ENCODE results near the gene ENDOD1. TPM values are rescaled to one million over a fixed set of nuclear protein-coding genes. Genes with fewer than 3 reads are reported as not detected.

Gene ENDOD1
- total and polyA plus RNA-seq, 8 donors: 2.0 to 8.9 (median 5.1) TPM

- Histone ChIP-seq H3K4me1 (peaks cover 0 to 9% (median 0%) of the 10 kb centered on the region in 3 donors), H3K4me3 (no peak overlapping the region), H3K36me3 (no peaks in the 10 kb centered on the region), H3K9me3 (no peaks in the 10 kb centered on the region), H3K27ac (no peak overlapping the region), H3K27me3 (no peaks in the 10 kb centered on the region)
- no peak for TF ChIP-seq CTCF (IDR thresholded peaks at IDR 0.05)
- FAIRE-seq (no peak), DNase-seq (no peak), ATAC-seq (no peak)
- 86 to 92% methylated on average over 1 of the region's 1 CpG for WGBS, 2 donors
- intact Hi-C loops (cut with DNase I): loop anchor here in 1 of 3 donors (10.0 kb wide), 1 partner anchor 58 kb away; no protein-coding TSS in a partner anchor
Measured at GRCh38 chr11:95086836-95087570, 2.6 kb upstream of the ENDOD1 start.

- no peak for TF ChIP-seq CTCF (IDR thresholded peaks at IDR 0.05)
- no peaks in the 10 kb centered on the region for H3K9me3 ChIP-seq
- DNase-seq (no peak), FAIRE-seq (no peak), ATAC-seq (peak; percentile 22 to 66 (median 58))
- H3K4me1 ChIP-seq: peaks cover 0 to 9% (median 0%) of the 10 kb centered on the region in 3 donors
- 15 to 17% methylated on average over 27 of the region's 27 CpGs for WGBS, 2 donors
- H3K27ac ChIP-seq: peak overlapping the region; percentile 77 to 92 (median 88)
- H3K27me3 ChIP-seq: no peaks in the 10 kb centered on the region
- H3K36me3 ChIP-seq: no peaks in the 10 kb centered on the region
- intact Hi-C loops (cut with DNase I): loop anchor here in 1 of 3 donors (10.0 kb wide), 1 partner anchor 56 kb away; no protein-coding TSS in a partner anchor
- peak overlapping the region; percentile 70 to 86 (median 84) for H3K4me3 ChIP-seq
Measured at GRCh38 chr11:95088946-95089619, 563 bp upstream of the ENDOD1 start.

GRCh38 chr11:95091663-95092180, 2.1 kb downstream of the ENDOD1 start:
- Histone ChIP-seq H3K27ac (no peak overlapping the region), H3K9me3 (no peaks in the 10 kb centered on the region), H3K36me3 (no peaks in the 10 kb centered on the region), H3K4me3 (no peak overlapping the region), H3K27me3 (no peaks in the 10 kb centered on the region), H3K4me1 (peaks cover 0 to 9% (median 0%) of the 10 kb centered on the region in 3 donors)
- FAIRE-seq: no peak
- DNase-seq: no peak
- intact Hi-C loops (cut with DNase I): no loop called here
- TF ChIP-seq CTCF (IDR thresholded peaks at IDR 0.05): no peak
- no peak for ATAC-seq

- ATAC-seq: no peak
- 58 to 60% methylated on average over 5 of the region's 5 CpGs for WGBS, 2 donors
- Histone ChIP-seq H3K4me3 (no peak overlapping the region), H3K27me3 (no peaks in the 10 kb centered on the region), H3K4me1 (peaks cover 0 to 9% (median 0%) of the 10 kb centered on the region in 3 donors), H3K27ac (no peak overlapping the region), H3K9me3 (no peaks in the 10 kb centered on the region), H3K36me3 (no peaks in the 10 kb centered on the region)
- DNase-seq: no peak
- peak in 3 of 4 donors; percentile 13 to 37 (median 24) for TF ChIP-seq CTCF (IDR thresholded peaks at IDR 0.05)
- no peak for FAIRE-seq
- intact Hi-C loops (cut with DNase I): no loop called here
Measured at GRCh38 chr11:95092549-95093324, 3.1 kb downstream of the ENDOD1 start.
